ENCODE results near the gene CUX1.

- TF ChIP-seq CTCF (IDR thresholded peaks at IDR 0.05; ENCODE audit: borderline replicate concordance, extremely low read depth, low read length, poor library complexity, severe bottlenecking) (no peak), EZH2 (IDR thresholded peaks at IDR 0.05; ENCODE audit: borderline replicate concordance, low read depth, low read length, severe bottlenecking) (no peak)
These were observed 151.5 kb downstream of the CUX1 start for GRCh38 chr7:101968720-101969466.
